ENCODE measurements around the gene LRG1.

DNA sequence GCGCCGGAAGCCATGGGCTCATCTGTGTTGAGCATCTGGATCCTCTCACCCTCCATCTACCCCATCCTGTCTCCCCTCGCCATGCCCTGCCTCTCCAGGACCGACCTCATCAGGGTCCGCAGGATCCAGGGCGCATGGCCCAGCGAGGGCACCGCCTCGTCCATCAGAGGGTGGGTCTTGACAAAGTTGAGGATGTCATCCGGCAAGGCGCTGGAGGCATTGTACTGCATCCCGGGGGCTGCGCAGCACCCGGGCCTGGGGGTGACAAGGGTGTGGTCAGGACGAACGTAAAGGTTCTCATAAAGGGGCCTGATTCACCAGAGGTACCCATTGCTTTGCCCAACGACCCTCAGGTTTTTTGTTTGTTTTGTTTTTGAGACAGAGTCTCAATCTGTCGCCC, 10.2 kb upstream of the LRG1 start:
- no peak for TF ChIP-seq GATAD2A (IDR thresholded peaks at IDR 0.05)
- no peak for TF ChIP-seq ZNF707 (CRISPR knock-in tag; conservative IDR thresholded peaks at IDR 0.05)
- no peak for TF ChIP-seq MAFK (IDR thresholded peaks at IDR 0.05; ENCODE audit: low read length)
- TF ChIP-seq ZNF561 (CRISPR knock-in tag; conservative IDR thresholded peaks at IDR 0.05), result no peak
- TF ChIP-seq, protein P1, sequence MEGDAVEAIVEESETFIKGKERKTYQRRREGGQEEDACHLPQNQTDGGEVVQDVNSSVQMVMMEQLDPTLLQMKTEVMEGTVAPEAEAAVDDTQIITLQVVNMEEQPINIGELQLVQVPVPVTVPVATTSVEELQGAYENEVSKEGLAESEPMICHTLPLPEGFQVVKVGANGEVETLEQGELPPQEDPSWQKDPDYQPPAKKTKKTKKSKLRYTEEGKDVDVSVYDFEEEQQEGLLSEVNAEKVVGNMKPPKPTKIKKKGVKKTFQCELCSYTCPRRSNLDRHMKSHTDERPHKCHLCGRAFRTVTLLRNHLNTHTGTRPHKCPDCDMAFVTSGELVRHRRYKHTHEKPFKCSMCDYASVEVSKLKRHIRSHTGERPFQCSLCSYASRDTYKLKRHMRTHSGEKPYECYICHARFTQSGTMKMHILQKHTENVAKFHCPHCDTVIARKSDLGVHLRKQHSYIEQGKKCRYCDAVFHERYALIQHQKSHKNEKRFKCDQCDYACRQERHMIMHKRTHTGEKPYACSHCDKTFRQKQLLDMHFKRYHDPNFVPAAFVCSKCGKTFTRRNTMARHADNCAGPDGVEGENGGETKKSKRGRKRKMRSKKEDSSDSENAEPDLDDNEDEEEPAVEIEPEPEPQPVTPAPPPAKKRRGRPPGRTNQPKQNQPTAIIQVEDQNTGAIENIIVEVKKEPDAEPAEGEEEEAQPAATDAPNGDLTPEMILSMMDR (IDR thresholded peaks at IDR 0.05 in 2 of 3, conservative IDR thresholded peaks at IDR 0.05 in 1 of 3; ENCODE audit: insufficient read depth in 2 of 3, low read depth in 1 of 3, low read length in 3 of 3), result no peak
- TF ChIP-seq HNRNPH1 (optimal IDR thresholded peaks at IDR 0.05; ENCODE audit: low read depth, low read length), result no peak
- no peak for TF ChIP-seq NFIC (IDR thresholded peaks at IDR 0.05)
